ENCODE data around the gene AUTS2.

Gene AUTS2

DNA sequence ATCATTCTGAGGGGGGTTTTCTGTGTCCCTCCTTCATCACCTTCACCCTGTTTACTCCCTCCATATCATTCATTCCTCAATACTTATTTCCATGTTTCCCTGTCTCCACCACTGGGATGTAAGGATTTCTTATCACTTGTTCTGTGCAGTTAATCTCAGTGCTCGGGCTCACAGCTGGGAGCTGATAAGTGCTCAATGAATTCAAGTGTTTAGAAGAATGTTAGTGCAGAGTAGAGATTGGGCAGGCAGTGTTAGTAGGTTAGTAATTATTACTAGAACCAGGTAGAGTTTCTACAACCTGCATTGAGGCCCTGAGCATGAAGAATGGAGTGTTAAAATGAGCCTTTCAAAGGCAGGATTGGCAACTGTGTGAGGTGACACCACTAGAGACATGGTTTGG, 458.1 kb downstream of the AUTS2 start:
- TF ChIP-seq, protein P1, sequence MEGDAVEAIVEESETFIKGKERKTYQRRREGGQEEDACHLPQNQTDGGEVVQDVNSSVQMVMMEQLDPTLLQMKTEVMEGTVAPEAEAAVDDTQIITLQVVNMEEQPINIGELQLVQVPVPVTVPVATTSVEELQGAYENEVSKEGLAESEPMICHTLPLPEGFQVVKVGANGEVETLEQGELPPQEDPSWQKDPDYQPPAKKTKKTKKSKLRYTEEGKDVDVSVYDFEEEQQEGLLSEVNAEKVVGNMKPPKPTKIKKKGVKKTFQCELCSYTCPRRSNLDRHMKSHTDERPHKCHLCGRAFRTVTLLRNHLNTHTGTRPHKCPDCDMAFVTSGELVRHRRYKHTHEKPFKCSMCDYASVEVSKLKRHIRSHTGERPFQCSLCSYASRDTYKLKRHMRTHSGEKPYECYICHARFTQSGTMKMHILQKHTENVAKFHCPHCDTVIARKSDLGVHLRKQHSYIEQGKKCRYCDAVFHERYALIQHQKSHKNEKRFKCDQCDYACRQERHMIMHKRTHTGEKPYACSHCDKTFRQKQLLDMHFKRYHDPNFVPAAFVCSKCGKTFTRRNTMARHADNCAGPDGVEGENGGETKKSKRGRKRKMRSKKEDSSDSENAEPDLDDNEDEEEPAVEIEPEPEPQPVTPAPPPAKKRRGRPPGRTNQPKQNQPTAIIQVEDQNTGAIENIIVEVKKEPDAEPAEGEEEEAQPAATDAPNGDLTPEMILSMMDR (conservative IDR thresholded peaks at IDR 0.05; ENCODE audit: low read length), result no peak
- no peak for TF ChIP-seq EZH2phosphoT487 (IDR thresholded peaks at IDR 0.05; ENCODE audit: borderline replicate concordance)
- Histone ChIP-seq H3K27me3 (ENCODE audit: insufficient read depth, low read length, poor library complexity, severe bottlenecking) (no peaks in the 10 kb centered on the region), H3K36me3 (ENCODE audit: insufficient read depth, low read length) (no peaks in the 10 kb centered on the region), H3K4me1 (ENCODE audit: insufficient read depth, low read length, poor library complexity, severe bottlenecking) (no peaks in the 10 kb centered on the region), H3F3A (ENCODE audit: low read depth) (no peaks in the 10 kb centered on the region), H3K9me3 (ENCODE audit: insufficient read depth, low read depth, low read length) (no peaks in the 10 kb centered on the region), H4K20me1 (ENCODE audit: insufficient read depth, low read length, poor library complexity, severe bottlenecking) (no peaks in the 10 kb centered on the region), H3K4me3 (ENCODE audit: low read length, poor library complexity, severe bottlenecking) (no peak overlapping the region), H3K9me2 (replicated peaks; ENCODE audit: low read depth, low read length) (no peaks in the 10 kb centered on the region), H3K4me2 (ENCODE audit: low read depth, low read length, poor library complexity, severe bottlenecking) (no peak overlapping the region), H3K9ac (ENCODE audit: low read depth, low read length, poor library complexity, severe bottlenecking) (no peak overlapping the region), H3K79me2 (ENCODE audit: insufficient read depth, low read length) (no peaks in the 10 kb centered on the region), H2AFZ (ENCODE audit: low read length) (no peak overlapping the region)

DNA sequence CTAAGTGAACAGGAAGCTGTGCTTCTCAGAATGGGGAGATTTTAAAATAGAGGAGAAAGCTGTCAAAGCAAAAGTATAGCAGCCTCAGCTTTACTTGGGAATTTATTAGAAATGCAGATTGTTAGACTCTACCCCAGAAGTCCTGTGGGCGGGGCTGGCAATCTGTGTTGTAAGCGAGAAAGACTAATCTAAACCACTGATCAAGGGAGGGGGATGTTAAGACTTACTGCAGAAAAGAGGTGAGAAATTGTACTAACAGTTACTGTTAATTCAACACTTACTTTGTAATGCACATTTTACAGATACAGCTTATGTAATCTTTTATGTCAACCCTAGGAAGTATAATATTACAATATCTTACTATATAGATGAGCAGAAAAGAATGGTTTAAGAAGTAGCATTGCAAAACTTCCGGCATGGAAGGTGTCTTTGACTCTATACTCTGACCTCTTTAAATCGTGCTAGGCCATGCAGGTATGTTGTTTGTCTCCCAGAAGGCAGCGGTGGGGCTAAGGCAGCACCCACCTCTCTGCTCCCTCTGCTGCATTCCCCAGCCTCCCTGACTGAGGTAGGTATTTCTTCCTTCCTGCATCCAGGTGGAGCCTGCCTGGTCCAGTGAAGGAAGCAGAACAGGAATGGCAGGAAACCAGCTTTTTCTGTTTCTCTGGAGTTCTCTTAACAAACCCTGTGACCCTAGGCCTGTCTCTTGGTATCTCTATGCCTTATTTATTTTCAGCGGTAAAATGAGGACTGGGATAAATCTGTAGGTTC, 462.2 kb downstream of the AUTS2 start:
- Histone ChIP-seq H3K9me3 (ENCODE audit: insufficient read depth, low read depth, low read length) (no peaks in the 10 kb centered on the region), H4K20me1 (ENCODE audit: insufficient read depth, low read length, poor library complexity, severe bottlenecking) (no peaks in the 10 kb centered on the region), H3K36me3 (ENCODE audit: insufficient read depth, low read length) (no peaks in the 10 kb centered on the region), H3K4me3 (ENCODE audit: low read length, poor library complexity, severe bottlenecking) (no peak overlapping the region), H3K79me2 (ENCODE audit: insufficient read depth, low read length) (no peaks in the 10 kb centered on the region; the same call in 1 of the 2 replicates), H3K9me2 (replicated peaks; ENCODE audit: low read depth, low read length) (no peaks in the 10 kb centered on the region), H3F3A (ENCODE audit: low read depth) (no peaks in the 10 kb centered on the region), H3K27me3 (ENCODE audit: insufficient read depth, low read length, poor library complexity, severe bottlenecking) (no peaks in the 10 kb centered on the region), H3K4me2 (ENCODE audit: low read depth, low read length, poor library complexity, severe bottlenecking) (no peak overlapping the region), H3K9ac (ENCODE audit: low read depth, low read length, poor library complexity, severe bottlenecking) (no peak overlapping the region), H2AFZ (ENCODE audit: low read length) (no peak overlapping the region), H3K4me1 (ENCODE audit: insufficient read depth, low read length, poor library complexity, severe bottlenecking) (peaks cover 8% of the 10 kb centered on the region)
- TF ChIP-seq, protein P1 (conservative IDR thresholded peaks at IDR 0.05; ENCODE audit: low read length), result no peak
- TF ChIP-seq EZH2phosphoT487 (IDR thresholded peaks at IDR 0.05; ENCODE audit: borderline replicate concordance), result no peak

DNA sequence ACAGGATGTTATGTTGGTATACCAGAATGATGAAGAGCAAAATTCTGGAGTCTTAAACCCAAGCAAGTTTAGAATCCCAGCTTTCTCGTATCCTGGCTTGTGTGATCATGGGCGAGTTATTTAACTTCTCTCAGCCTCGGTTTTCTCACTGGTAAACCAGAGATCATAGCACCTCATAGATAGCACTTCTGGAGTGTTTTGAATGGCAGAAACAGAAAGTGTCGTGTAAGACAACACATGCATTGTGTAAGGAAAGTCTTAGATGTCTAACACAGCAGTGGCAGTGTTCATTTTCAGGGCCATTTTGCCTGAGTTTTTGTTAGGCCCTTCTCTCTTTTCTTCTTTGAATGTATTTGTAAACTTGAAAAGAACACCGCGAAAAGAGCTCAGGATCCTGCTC, 465.1 kb downstream of the AUTS2 start:
- Histone ChIP-seq H3K9me2 (replicated peaks; ENCODE audit: low read depth, low read length) (no peaks in the 10 kb centered on the region), H3K36me3 (ENCODE audit: insufficient read depth, low read length) (no peaks in the 10 kb centered on the region), H3K27me3 (ENCODE audit: insufficient read depth, low read length, poor library complexity, severe bottlenecking) (no peaks in the 10 kb centered on the region), H4K20me1 (ENCODE audit: insufficient read depth, low read length, poor library complexity, severe bottlenecking) (no peaks in the 10 kb centered on the region), H3F3A (ENCODE audit: low read depth) (no peaks in the 10 kb centered on the region), H3K4me3 (ENCODE audit: low read length, poor library complexity, severe bottlenecking) (no peak overlapping the region), H3K9me3 (ENCODE audit: insufficient read depth, low read depth, low read length) (no peaks in the 10 kb centered on the region), H3K79me2 (ENCODE audit: insufficient read depth, low read length) (no peaks in the 10 kb centered on the region; the same call in 1 of the 2 replicates), H3K9ac (ENCODE audit: low read depth, low read length, poor library complexity, severe bottlenecking) (no peak overlapping the region), H2AFZ (ENCODE audit: low read length) (no peak overlapping the region), H3K4me2 (ENCODE audit: low read depth, low read length, poor library complexity, severe bottlenecking) (no peak overlapping the region), H3K4me1 (ENCODE audit: insufficient read depth, low read length, poor library complexity, severe bottlenecking) (peaks cover 8% of the 10 kb centered on the region)
- TF ChIP-seq, protein P1 (conservative IDR thresholded peaks at IDR 0.05; ENCODE audit: low read length), result no peak
- no peak for TF ChIP-seq EZH2phosphoT487 (IDR thresholded peaks at IDR 0.05; ENCODE audit: borderline replicate concordance)
